OCI-LY3 (cell line): ENCODE data around the gene KIF25.

Experiments
- EZH2phosphoT487 ChIP-seq: fragments of 200-600 bp; shearing (Covaris generic); IDR thresholded peaks from 2 replicates; pipeline ENCODE4 v1.6.1; 2018; ENCODE audit warnings: antibody characterized with exemption, mixed run types, low read depth
- TF ChIP-seq, protein P1 (sequence below): fragments of 200-600, 300-600 bp; sonication (generic); IDR thresholded peaks from 2 replicates; pipeline ENCODE4 v1.5.1; 2014; ENCODE audit warnings: antibody characterized with exemption, low read length, low read depth

GRCh38 chr6:167995302-167995701 lies 2.2 kb upstream of the KIF25 start:
- TF ChIP-seq, protein P1, sequence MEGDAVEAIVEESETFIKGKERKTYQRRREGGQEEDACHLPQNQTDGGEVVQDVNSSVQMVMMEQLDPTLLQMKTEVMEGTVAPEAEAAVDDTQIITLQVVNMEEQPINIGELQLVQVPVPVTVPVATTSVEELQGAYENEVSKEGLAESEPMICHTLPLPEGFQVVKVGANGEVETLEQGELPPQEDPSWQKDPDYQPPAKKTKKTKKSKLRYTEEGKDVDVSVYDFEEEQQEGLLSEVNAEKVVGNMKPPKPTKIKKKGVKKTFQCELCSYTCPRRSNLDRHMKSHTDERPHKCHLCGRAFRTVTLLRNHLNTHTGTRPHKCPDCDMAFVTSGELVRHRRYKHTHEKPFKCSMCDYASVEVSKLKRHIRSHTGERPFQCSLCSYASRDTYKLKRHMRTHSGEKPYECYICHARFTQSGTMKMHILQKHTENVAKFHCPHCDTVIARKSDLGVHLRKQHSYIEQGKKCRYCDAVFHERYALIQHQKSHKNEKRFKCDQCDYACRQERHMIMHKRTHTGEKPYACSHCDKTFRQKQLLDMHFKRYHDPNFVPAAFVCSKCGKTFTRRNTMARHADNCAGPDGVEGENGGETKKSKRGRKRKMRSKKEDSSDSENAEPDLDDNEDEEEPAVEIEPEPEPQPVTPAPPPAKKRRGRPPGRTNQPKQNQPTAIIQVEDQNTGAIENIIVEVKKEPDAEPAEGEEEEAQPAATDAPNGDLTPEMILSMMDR: no peak
- TF ChIP-seq EZH2phosphoT487: no peak
